Neuron (in vitro differentiated cells): Measurements from ENCODE around the gene TBX4.

Source experiments
- H2AFZ ChIP-seq: one replicate; pipeline ENCODE4 v1.6.1; 2013; ENCODE audit warnings: low read depth, mild to moderate bottlenecking, inconsistent platforms, low read length, moderate library complexity
- H3K27me3 ChIP-seq: one replicate; pipeline ENCODE4 v1.6.1; 2013; ENCODE audit warnings: low read length; ENCODE audit not compliant: insufficient read depth
- H3K36me3 ChIP-seq: one replicate; pipeline ENCODE4 v1.6.1; 2013; ENCODE audit warnings: low read length; ENCODE audit not compliant: insufficient read depth
- H3K4me1 ChIP-seq: one replicate; pipeline ENCODE4 v1.6.1; 2013; ENCODE audit warnings: low read length; ENCODE audit not compliant: insufficient read depth
- H3K4me3 ChIP-seq: 2 replicates; pipeline ENCODE4 v1.5.1; 2013; ENCODE audit warnings: mild to moderate bottlenecking, low read length, moderate library complexity
- H3K9me3 ChIP-seq: one replicate; pipeline ENCODE4 v1.6.1; 2013; ENCODE audit warnings: low read length

Gene TBX4

GRCh38 chr17:61410141-61411010 is 41.8 kb upstream of the TBX4 start:
- Histone ChIP-seq H2AFZ (no peak overlapping the region), H3K4me1 (peaks cover 14% of the 10 kb centered on the region), H3K4me3 (peak overlapping the region; percentile 50), H3K9me3 (peaks cover 1% of the 10 kb centered on the region), H3K36me3 (no peaks in the 10 kb centered on the region), H3K27me3 (peaks cover 51% of the 10 kb centered on the region)

GRCh38 chr17:61411011-61411260 is 41.3 kb upstream of the TBX4 start:
- peaks cover 1% of the 10 kb centered on the region for H3K9me3 ChIP-seq
- H3K4me3 ChIP-seq: peak overlapping the region; percentile 50
- H3K27me3 ChIP-seq: peaks cover 45% of the 10 kb centered on the region
- H3K36me3 ChIP-seq: no peaks in the 10 kb centered on the region
- H3K4me1 ChIP-seq: peaks cover 14% of the 10 kb centered on the region
- H2AFZ ChIP-seq: peak overlapping the region; percentile 92

GRCh38 chr17:61411261-61412142 is 40.7 kb upstream of the TBX4 start:
- peaks cover 40% of the 10 kb centered on the region for H3K27me3 ChIP-seq
- peak overlapping the region; percentile 92 for H2AFZ ChIP-seq
- peaks cover 14% of the 10 kb centered on the region for H3K4me1 ChIP-seq
- peak overlapping the region; percentile 50 for H3K4me3 ChIP-seq
- H3K36me3 ChIP-seq: no peaks in the 10 kb centered on the region
- H3K9me3 ChIP-seq: peaks cover 1% of the 10 kb centered on the region

GRCh38 chr17:61412143-61412859 is 39.9 kb upstream of the TBX4 start:
- H3K4me3 ChIP-seq: peak overlapping the region; percentile 50
- H3K9me3 ChIP-seq: peaks cover 1% of the 10 kb centered on the region
- H3K4me1 ChIP-seq: peaks cover 14% of the 10 kb centered on the region
- H3K36me3 ChIP-seq: no peaks in the 10 kb centered on the region
- H3K27me3 ChIP-seq: peaks cover 32% of the 10 kb centered on the region
- peak overlapping the region; percentile 92 for H2AFZ ChIP-seq

DNA sequence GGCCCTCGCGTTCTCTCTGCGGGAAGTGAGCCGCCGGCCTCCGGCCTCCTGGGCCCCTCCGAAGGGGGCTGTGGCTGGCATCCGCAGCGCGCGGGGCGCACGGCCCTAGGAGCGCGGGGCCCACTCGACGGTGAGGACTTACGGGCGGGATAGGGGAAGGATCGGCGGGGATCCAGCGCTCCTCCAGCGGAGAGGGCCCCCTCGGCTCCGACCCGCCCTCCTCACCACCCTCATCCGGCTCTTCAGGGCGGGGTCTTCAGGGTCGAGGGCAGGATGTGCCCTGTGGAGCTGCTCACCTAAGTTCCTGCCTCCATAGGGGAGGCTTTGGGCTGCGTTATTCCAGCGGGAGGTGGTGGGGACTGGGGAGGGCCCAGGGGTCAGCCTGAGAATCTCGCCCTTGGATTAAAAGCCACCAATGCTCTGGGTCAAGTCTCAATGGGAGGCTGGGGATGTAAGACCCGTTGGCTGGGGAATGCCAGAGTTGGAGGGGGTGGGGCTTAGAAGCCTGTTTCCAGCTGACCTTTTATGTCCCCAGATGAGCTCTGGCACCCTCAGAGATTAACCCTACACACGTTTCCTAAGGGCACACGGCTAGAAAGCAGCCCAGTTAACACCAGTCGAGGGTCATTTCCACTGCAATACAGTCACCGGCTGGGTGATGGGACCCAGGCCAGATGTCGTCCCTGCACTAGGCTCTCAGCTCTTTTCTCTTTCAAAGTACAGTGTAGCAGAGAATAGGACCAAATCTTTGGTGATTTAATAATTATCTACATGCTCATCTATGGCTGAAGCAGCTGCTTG is 39.2 kb upstream of the TBX4 start:
- Histone ChIP-seq H3K36me3 (no peaks in the 10 kb centered on the region), H3K9me3 (peaks cover 1% of the 10 kb centered on the region), H3K4me1 (peaks cover 14% of the 10 kb centered on the region), H3K4me3 (peak overlapping the region; percentile 50), H3K27me3 (peaks cover 24% of the 10 kb centered on the region), H2AFZ (peak overlapping the region; percentile 92)

DNA sequence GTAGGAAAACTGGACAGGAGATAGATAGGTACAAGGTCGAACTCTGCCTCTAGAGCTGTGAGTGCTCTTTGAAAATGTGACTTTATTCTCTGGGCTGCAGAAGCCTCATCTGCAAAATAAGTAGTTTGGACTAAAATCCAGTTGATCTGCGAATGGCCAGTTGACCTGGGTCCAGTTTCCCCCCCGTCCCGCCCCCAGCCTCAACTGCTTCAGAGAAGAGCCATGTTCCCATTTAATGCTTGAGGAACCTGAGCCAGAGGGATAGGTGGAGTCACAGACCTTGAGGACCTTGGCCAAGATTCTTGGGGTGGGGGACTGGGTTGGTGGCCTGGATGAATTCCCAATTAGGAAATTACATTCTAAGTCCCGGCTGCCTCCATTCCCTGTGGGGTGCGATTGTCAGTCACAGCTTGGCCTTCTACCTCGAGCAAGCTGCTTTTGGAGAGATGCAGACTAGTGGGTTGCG is 38.5 kb upstream of the TBX4 start:
- H2AFZ ChIP-seq: no peak overlapping the region
- H3K4me3 ChIP-seq: no peak overlapping the region
- H3K36me3 ChIP-seq: no peaks in the 10 kb centered on the region
- peaks cover 11% of the 10 kb centered on the region for H3K4me1 ChIP-seq
- H3K27me3 ChIP-seq: peaks cover 18% of the 10 kb centered on the region
- peaks cover 1% of the 10 kb centered on the region for H3K9me3 ChIP-seq

DNA sequence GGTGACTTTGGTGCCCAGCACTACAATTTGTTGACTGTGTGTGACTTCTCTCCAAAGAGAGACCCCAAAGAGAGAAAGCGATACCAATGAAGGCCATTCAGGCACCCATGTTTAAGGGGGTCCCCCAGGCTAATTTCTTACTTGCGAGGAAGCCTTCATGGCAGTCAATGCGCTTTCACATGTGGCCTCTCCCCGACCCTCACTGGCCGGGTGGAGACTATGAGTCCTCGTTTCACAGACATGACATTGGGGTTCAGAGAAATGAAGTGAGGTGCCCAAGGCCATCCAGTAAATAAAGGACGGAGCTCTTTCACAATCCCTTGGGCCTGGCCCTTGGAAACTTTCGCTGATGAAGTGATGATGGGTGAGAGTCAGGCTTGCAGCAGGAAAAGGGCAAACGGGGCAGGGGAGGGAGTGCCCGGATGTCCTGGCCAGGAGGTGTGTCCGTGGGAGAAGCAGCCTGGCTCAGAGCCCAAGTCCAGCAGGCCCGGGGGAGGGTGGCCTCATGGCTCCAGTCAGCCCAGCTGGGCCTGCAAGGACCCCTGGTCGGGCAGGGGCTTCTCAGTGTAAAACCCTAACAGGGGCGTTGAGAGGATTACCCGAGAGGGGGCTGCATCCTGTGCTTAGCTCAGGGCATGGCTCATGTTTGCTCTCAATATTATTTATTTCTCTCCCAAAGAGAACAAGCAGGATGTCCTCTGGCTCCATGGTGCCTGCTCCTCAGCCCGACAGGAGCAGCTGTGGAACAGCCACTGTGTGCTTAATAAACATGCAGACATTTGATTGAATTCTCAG is 37.9 kb upstream of the TBX4 start:
- Histone ChIP-seq H2AFZ (no peak overlapping the region), H3K9me3 (peaks cover 1% of the 10 kb centered on the region), H3K4me1 (peaks cover 9% of the 10 kb centered on the region), H3K27me3 (peaks cover 15% of the 10 kb centered on the region), H3K4me3 (no peak overlapping the region), H3K36me3 (no peaks in the 10 kb centered on the region)

DNA sequence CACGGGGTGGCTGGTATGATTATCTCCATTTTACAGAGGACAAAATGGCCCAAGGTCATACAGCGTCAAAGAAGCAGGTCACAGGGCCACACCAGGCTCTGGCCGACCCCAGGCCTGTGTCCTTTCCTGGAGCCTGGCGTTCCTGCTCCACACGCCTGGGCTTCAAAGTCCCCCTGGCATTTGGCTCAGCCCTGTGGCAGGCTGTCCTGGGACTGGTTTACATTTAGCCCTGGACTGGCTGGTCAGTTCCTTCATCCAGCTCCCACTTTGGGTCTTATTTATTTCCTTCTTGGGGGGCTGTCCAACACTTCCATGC is 37.3 kb upstream of the TBX4 start:
- Histone ChIP-seq H3K4me3 (no peak overlapping the region), H3K27me3 (peaks cover 13% of the 10 kb centered on the region)

GRCh38 chr17:61415374-61416210 is 36.6 kb upstream of the TBX4 start:
- Histone ChIP-seq H3K4me3 (no peak overlapping the region), H3K4me1 (peaks cover 4% of the 10 kb centered on the region), H3K27me3 (peaks cover 6% of the 10 kb centered on the region), H3K36me3 (no peaks in the 10 kb centered on the region), H2AFZ (no peak overlapping the region), H3K9me3 (peaks cover 1% of the 10 kb centered on the region)

More for the DNA sequence above, 37.3 kb upstream of the TBX4 start:
- no peak overlapping the region for H2AFZ ChIP-seq
- peaks cover 9% of the 10 kb centered on the region for H3K4me1 ChIP-seq
- H3K36me3 ChIP-seq: no peaks in the 10 kb centered on the region
- H3K9me3 ChIP-seq: peaks cover 1% of the 10 kb centered on the region

DNA sequence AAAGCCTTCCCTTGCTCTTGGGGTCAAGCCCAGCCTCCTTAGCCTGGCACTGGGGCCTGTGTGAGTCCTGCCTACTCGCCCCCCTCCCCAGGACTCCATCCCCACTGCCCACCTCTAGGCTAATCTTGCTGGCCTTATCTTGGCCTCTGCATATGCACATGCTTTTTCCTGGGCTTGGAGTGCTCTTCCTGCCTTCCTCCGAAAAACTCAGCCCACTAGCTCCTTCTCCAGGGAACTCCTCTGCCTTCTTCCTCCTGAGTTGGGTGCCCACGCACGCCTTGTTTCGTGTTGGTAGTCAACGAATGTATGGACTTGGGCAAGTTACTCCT is 36.0 kb upstream of the TBX4 start:
- no peak overlapping the region for H3K4me3 ChIP-seq
- H2AFZ ChIP-seq: peak overlapping the region; percentile 82
- no peaks in the 10 kb centered on the region for H3K36me3 ChIP-seq
- H3K4me1 ChIP-seq: peaks cover 2% of the 10 kb centered on the region
- H3K9me3 ChIP-seq: peaks cover 1% of the 10 kb centered on the region
- peaks cover 6% of the 10 kb centered on the region for H3K27me3 ChIP-seq

GRCh38 chr17:61416540-61417363 is 35.5 kb upstream of the TBX4 start:
- Histone ChIP-seq H3K27me3 (peaks cover 5% of the 10 kb centered on the region), H2AFZ (peak overlapping the region; percentile 82), H3K36me3 (no peaks in the 10 kb centered on the region), H3K4me1 (peaks cover 2% of the 10 kb centered on the region), H3K9me3 (peaks cover 1% of the 10 kb centered on the region), H3K4me3 (peak overlapping the region; percentile 20)
